NCI-H345 treated with DMSO at 0.1 percent for 48 hours (cell line): ENCODE data around the gene CISTR.
"Not testable (repeated sequence)": the region's sequence is repeated elsewhere in the genome, so short reads cannot be mapped to it uniquely, and the experiment has no call there.

ENCODE experiments used
- DNase-seq: peaks from one replicate; lab custom pipeline; 2025; ENCODE audit not compliant: unreplicated experiment; lab: John Stamatoyannopoulos, UW

Gene CISTR

DNA sequence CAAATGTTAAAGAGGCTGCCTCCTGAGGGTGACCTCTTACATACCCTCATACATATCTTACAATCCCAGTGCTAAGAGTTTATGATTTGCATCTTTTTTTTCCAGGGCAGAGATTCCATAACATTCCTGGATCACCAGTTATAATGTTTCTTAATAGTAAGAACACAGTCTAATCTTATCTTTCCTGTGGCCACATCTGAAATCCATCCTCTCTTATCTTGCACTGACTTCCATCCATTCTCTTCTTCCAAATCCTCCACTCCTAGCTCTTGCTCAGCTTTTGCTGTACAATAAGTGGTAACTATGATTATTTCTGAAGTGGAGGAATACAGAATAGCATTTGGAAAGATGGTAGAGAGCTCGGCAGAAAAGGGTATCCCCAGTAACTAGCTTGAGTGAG lies 30.8 kb downstream of the CISTR start:
- DNase-seq: no peak

- DNase-seq: no peak
Observed at GRCh38 chr12:53719649-53720048, 32.1 kb downstream of the CISTR start.

DNA sequence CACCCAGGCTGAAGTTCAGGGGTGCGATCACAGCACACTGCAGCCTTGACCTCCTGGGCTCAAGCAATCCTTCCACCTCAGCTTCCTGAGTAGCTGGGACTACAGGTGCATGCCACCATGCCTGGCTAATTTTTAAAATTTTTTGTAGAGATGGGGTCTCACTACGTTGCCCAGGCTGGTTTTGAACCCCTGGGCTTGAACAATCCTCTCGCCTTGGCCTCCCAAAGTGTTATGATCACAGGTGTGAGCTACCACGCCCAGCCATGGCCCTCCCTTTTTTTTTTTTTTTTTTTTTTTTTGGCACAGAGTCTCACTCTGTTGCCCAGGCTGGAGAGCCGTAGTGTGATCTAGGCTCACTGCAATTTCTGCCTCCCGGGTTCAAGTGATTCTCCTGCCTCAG lies 33.2 kb downstream of the CISTR start:
- not testable (repeated sequence) for DNase-seq

GRCh38 chr12:53717319-53717718 lies 34.5 kb downstream of the CISTR start:
- no peak for DNase-seq

- no peak for DNase-seq
Observed at GRCh38 chr12:53714004-53714403, 37.8 kb downstream of the CISTR start.

DNA sequence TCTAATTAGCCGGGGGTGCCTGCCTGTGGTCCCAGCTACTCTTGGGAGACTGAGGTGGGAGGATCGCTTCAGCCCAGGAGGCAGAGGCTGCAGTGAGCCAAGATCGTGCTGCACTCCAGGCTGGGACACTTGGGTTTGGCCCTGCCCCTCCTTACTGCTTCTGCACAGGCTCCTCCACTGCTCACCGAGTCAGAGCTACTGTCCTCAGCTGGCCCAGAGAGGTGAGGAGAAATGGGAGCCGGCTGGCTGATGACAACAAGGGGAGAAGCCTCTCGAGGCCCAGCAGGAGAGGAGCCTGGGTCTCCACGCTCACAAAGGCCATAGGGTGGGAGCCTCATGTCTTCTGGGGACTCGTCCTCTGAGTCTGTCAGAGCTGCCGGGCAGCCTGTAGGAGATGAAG lies 38.3 kb downstream of the CISTR start:
- DNase-seq: no peak

DNA sequence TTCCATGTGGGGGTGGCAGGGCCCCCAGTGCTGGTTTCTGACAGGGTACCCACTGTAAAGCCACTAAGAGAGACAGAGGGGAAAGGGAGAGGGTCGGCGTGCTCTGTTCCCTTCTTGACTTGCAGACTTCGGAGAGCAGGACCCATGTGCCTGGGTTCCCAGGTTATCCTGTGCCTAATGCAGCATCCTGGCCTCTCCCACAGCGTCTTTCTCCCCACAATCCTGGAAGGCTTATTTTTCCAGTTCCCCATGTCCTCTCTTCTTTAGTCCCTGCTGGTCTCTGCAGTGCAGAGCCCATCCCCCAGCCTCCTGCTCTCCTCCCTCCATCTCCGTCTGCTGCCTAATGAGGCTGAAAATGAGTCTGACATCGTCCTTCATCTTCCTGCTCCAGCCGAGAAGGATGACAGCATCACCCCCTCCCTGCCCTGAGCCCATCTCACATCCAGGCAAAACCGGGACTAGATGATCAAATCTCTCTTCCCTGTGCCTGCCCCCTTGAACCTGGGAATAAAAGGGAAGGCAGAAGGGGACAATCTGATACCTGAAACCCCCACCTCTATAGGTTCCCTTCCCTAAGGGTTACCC lies 39.6 kb downstream of the CISTR start:
- DNase-seq: no peak

DNA sequence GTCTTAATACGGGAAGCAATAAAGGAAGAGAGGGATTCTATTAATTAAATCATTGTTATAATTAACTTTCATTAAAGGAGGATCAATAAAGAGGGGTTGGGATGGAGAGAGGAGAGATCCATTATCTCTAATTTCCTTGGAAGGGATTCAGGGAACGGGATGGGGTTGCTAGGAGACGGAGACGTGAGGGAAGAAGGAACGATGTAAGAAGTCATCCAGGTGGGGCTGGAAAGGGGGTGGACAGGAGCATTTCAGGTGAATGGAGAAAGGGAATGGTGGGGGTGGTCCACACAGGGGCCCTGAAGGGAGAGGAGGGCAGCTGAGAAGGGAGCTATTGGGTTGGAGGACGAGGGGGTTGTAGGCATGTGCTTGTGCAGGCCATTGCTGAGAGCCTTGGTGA lies 41.7 kb downstream of the CISTR start:
- no peak for DNase-seq

GRCh38 chr12:53709671-53710070 lies 42.1 kb downstream of the CISTR start:
- no peak for DNase-seq

GRCh38 chr12:53706080-53706479 lies 45.7 kb downstream of the CISTR start:
- DNase-seq: no peak

DNA sequence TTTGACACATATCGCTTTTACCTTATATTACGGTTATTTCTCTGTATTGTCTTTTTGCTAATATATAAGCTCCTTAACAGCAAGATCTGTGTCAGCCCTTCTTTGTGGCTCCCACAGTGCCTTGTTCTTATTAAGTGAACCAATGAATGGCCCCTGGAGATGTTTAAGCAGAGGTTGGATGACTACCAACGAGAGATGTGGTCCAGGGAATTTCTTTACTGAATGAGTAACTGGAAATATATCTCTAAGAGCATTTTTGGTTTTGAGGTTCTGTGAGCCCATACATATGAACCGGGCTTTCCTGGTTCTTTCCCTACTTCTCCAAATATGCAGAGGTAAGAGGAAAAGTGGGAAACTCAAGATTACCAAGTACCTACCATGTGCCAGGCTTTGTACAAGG lies 48.0 kb downstream of the CISTR start:
- no peak for DNase-seq

- DNase-seq: peak; percentile 38
Observed at GRCh38 chr12:53701518-53702264, 50.1 kb downstream of the CISTR start.

DNA sequence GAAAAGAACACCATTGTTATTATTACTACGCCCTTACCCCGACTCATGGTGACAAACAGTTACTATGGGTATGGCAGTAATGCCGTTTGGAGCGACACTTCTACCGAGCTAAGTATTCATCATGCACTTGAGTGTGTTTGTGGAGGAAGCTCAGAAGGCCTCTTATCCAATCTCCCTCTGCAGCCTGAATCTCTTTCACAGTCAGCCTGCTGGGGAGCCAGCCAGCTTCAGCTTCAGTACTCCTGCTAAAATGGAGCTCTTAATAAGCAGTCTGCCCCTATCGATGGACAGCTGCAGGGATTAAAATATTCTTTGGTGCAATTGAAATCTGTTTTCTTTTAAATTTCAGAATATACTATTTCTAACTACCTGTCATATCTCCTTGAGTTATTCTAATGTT lies 51.2 kb downstream of the CISTR start:
- DNase-seq: no peak

DNA sequence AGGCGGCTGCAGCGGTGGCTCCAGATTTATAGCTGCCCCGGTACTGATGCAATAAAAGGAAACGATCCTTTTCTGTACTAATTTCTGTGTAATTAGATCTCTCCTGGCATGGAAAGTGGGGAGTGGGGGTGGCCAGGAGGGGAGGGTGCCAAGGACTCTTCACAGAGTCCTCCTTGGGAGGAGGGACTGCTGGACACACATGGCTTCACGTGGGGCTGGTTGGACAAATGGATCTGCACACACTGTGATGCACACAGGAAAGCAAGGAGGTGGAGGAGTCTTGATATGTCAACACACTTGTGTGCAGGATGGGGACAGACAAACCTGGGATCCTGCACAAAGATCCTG lies 52.1 kb downstream of the CISTR start:
- no peak for DNase-seq

- no peak for DNase-seq
Observed at GRCh38 chr12:53698948-53699677, 52.7 kb downstream of the CISTR start.

- DNase-seq: no peak
Observed at GRCh38 chr12:53696655-53697331, 55.0 kb downstream of the CISTR start.
